ENCODE measurements around the gene SLAMF7.

- TF ChIP-seq CTCF (IDR thresholded peaks at IDR 0.05) = no peak
- no peak for TF ChIP-seq POLR2A (IDR thresholded peaks at IDR 0.05)
Observed at GRCh38 chr1:160755461-160755860, 16.4 kb downstream of the SLAMF7 start.

Measured in heart left ventricle (tissue), 13 donors.